Posterior vena cava (tissue), 2 donors: Measurements from ENCODE around the gene ABLIM3. TPM values are rescaled to one million over a fixed set of nuclear protein-coding genes. Genes with fewer than 3 reads are reported as not detected.

Source experiments
- DNase-seq: peaks from one replicate; pipeline ENCODE4 v3.0.0-alpha.2; 2020; ENCODE audit warnings: low spot score
- intact Hi-C, 2 donors: fragments of 100-400 bp; cut with DNase I; formaldehyde crosslinking; loops; one replicate each; pipeline versions ENCODE4 v1.14.1 to v1.14.2; 2022 to 2023
- total RNA-seq, 2 donors: library from RNA; stranded (reverse); fragmentation: NEBNext Ultra II Directional; extraction: Animal tissue kit (Norgen Biotek cat#: 25700); gene quantifications; one replicate each; pipeline ENCODE4 v1.2.1, GENCODE V29; 2021
- donor health status: DM: yes; HTN: yes; CAD: no.
- donor health status: DM: yes; HTN: yes; CAD: no.

ABLIM3 gene
- total RNA-seq, 2 donors from 2014 or later, result 31.4 to 45.4 TPM

- DNase-seq, result no peak
- intact Hi-C loops, result no loop called here
These were observed 12.1 kb upstream of the ABLIM3 start for GRCh38 chr5:149129181-149129580.

DNA sequence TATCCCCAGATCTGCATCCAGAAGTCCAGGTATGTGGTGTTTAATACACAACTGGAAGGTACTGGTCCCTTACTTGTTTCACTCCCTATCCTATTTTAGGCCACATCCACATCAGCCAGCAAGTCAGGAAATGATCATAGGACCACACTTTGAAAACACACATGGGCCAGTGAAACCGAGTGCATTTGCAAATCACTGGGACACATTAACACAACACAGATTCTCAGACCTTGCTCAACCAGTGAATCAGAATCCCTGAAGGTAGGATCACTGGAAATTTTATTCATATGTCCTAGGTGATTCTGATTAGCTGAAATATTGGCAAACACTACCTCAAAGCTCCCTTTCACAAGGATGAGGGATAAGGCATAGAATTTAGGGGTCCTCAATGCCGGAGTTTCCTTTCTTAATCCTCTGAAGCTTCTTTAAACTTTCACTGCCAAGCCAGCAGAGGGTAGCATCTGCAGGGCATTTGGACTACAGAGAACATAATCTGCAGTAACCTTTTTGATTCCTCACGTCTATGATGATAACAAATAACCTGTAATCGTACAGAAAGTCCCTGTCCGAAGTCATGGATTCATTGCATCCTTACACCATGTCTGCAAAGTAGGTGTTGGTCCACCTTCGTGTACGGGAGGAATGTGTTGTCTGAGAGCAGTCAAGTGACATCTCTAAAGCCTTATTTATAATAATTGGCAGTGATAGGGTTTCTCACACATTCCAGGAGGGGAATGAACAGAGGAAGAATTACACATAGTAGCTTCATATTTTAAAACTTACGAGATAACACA is 11.0 kb upstream of the ABLIM3 start:
- no peak for DNase-seq

GRCh38 chr5:149132474-149132873 is 8.8 kb upstream of the ABLIM3 start:
- intact Hi-C loops, result no loop called here

More for the DNA sequence above, 11.0 kb upstream of the ABLIM3 start:
- intact Hi-C loops, result no loop called here

GRCh38 chr5:149133795-149134777 is 7.2 kb upstream of the ABLIM3 start:
- DNase-seq, result peak; percentile 89
- intact Hi-C loops, result no loop called here

More at GRCh38 chr5:149132474-149132873, 8.8 kb upstream of the ABLIM3 start:
- DNase-seq, result no peak

GRCh38 chr5:149134778-149135500 is 6.4 kb upstream of the ABLIM3 start:
- no peak for DNase-seq
- intact Hi-C loops, result no loop called here

- no peak for DNase-seq
- intact Hi-C loops, result no loop called here
These were observed 5.6 kb upstream of the ABLIM3 start for GRCh38 chr5:149135536-149136201.

DNA sequence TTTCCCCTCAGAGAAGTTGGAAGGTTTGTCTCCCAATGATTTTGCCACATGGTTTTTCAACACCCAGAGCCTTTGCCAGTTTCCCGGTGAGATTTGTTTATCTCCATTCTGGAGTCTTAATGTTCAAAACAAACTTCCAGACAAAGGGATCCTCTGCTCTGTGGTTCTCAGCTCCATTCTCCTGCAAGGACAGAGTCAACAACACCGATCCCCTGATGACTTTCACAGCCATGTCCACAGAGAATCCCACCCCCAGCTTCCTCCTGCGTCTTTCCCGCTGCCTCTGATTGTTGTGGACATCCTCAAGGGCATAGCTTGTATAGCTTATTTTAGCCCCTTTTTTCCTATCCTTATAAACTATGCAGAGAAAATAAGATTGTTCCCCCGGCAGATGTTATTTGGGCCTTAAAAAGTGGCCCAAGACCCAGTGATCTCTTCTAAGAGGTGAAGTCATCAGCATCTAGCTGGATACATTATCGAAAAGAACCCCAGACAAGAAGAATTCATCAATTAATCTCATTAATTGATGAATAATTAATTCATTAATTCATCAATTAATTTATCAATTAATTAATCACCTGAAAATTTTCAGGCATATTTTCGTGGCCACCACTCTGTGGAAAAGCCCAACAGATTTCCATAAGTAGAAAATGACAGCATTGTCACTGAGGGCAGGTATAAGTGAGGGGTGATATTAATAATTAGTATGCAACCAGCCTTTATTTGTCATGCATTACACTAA is 2.9 kb upstream of the ABLIM3 start:
- intact Hi-C loops, result no loop called here
- no peak for DNase-seq

DNA sequence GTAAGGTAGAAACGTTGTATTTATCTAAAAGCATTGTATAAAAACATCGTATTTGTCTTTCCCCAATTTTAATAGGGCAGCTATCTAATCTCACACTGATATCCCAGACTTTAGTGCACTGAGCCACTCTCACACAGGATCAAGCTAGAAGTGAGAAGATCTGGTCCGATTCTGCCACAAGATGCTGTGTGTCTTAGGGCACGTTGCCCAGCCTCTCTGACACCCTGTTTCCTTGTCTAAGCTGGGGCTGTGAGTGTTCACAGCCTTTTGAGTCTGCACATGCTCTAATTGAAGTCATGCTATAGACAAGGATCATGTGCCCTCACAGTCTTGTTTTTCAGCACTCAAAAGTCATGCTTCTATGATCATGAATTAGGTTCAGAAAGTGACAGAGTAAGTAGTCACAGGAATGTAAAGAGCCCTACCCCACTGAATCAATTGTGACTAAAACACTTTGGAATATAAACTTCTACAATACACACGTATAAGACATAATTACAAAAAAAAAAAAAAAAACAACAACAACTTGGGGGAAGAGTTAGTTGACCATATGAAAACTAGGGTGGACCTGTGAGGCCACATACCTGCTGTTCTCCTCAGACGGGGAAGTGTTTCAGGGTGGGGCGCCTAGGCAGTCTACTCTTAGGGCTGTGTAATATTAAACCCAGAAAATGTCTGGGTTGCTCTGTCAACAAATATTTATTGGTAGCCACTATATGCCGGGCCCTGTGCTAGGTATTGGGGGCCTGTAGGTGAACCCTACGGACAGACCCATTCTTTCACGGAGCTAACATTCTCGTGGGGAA is 893 bp upstream of the ABLIM3 start:
- DNase-seq, result no peak
- intact Hi-C loops, result loop anchor here (5.0 kb wide), 1 partner anchor 87 kb away; no protein-coding TSS in a partner anchor

GRCh38 chr5:149141957-149142851 is 911 bp downstream of the ABLIM3 start:
- intact Hi-C loops, result loop anchor here (5.0 kb wide), 1 partner anchor 85 kb away; no protein-coding TSS in a partner anchor
- no peak for DNase-seq

DNA sequence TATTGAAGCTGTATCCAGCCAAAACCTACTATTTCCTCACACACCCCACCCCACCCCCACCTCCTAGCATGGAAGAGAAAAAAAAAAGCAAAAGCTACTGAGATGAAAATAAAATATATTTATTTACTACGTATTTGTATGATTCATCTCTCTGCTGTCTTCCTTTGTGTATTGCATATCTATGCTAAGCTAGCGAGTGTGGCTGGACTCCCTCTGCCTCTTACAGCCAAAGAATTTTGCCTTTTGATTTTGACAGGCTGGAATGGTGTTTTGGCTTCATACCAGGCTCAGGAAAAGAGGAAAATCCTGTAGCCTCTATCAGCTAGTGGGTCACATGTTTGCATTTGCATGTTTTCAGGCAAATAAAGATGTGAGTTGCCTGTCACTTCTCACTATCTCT is 2.2 kb downstream of the ABLIM3 start:
- no peak for DNase-seq
- intact Hi-C loops, result loop anchor here (5.0 kb wide), 1 partner anchor 84 kb away; no protein-coding TSS in a partner anchor

- DNase-seq, result no peak
- intact Hi-C loops, result loop anchor here (5.0 kb wide), 1 partner anchor 83 kb away; no protein-coding TSS in a partner anchor
These were observed 3.3 kb downstream of the ABLIM3 start for GRCh38 chr5:149144637-149145036.

- no peak for DNase-seq
- intact Hi-C loops, result no loop called here
These were observed 3.8 kb downstream of the ABLIM3 start for GRCh38 chr5:149145138-149145537.

DNA sequence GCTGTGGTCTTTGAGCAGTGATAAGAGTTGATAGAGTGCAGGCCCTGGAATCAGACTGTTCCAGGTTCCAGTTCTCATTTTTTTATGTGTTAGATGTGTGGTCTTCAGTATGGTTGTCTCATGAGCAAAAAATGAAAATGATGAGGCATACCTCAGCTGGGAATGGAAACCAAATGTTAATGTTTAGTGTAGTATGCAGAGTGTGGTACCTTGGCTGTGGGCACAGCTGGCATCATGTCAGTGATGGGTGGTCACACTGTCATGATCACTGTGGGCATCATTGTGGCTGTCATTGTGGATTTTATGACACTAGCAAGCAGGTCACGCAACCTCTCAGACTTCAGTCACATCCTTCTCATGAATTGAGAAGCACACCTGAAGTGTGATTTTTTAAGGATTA is 6.4 kb downstream of the ABLIM3 start:
- intact Hi-C loops, result no loop called here

GRCh38 chr5:149149942-149150341 is 8.6 kb downstream of the ABLIM3 start:
- intact Hi-C loops, result no loop called here
- DNase-seq, result no peak

More for the DNA sequence above, 6.4 kb downstream of the ABLIM3 start:
- no peak for DNase-seq

GRCh38 chr5:149150457-149150856 is 9.2 kb downstream of the ABLIM3 start:
- no peak for DNase-seq
- intact Hi-C loops, result no loop called here

- no peak for DNase-seq
- intact Hi-C loops, result no loop called here
These were observed 10.4 kb downstream of the ABLIM3 start for GRCh38 chr5:149151717-149152116.
